Hematopoietic multipotent progenitor cell treated with erythropoietin and hydrocortisone succinate and interleukin-3 and kit ligand, for 17 days (in vitro differentiated cells): Measurements from ENCODE around the gene COMMD2.

Source experiments
- DNase-seq: peaks from one replicate; pipeline ENCODE4 v3.0.0-alpha.2; 2015; ENCODE audit warnings: low spot score

The COMMD2 gene

DNA sequence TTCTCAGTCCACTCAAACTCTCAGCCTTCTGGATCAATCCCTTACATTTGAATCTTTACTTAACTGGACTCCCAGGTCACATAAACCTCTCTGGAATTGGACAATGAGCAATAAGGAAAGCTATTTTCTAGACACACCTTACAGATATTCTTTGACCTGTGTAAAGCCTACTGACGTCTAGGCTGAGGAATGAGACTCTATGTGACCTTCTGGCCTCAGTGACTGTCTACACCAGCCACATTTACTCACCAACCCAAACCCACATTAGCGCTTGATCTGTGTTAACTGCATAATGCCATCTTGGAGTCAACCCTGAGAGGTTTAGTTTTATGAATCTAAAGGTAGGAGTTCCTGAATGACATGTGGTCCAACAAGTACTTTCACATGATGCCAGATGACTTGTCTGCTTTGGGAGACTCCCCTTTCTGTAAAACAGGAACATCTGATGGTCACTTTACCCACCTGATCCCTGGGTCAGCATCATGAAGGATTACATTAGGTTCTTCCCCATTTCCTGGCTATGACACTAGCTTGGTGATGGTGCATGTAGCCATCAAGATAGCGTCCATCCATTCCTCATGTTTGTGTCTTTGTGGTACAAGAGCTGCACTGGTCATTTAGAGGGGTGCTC lies 11.4 kb upstream of the COMMD2 start:
- DNase-seq = no peak

DNA sequence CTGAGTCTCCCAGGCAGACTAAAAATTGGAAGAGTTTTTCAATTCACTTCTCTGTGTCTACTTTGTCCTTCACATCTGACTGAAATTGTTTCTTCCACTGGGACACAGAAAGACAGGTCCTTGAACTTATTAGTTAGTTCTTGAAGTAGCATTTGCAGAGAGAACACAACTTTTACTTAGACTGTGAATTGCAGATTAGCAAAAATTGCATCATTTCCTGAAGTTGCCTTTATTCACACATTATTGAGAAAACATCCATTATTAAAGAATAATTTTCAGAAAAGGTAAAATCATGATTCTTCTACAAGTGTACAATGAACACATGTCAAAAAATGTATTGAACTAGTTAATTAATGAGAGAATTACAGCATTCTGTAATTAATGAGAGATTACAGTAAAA lies 1.4 kb upstream of the COMMD2 start:
- DNase-seq = no peak

DNA sequence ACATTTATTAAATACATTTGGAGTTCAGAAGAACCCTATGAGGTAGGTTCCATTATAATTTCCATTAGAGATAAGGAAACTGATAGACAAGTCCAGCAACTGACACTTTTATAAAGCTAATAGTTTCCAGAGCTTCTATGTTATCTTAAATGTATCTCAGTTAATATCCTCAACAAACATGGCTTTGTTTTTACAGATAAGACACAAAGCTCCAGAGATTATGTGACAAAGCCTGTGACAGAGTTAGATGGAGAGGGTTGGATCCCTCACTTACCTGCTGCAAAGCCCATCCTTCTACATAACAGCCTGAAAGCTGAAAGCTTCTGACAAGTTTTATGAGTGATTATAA lies 473 bp upstream of the COMMD2 start:
- no peak for DNase-seq

DNA sequence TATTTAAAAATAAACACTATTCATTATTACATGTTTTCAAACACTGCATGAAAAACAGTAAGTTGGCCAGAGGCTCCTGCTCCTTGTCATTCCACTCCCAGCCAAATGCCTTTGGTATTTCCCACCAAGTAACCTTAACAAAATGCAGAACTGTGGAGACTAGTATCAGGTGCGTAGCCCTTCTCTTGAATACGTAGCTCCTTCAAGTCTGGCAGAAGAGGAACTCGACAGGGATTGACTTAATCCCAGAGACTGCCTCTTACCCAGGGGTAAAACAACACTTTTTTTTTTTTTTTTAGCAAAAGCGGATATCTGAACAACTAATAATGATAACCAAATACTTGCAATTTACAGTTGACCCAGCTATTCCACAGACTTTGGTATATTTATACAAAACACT lies 738 bp downstream of the COMMD2 start:
- peak; percentile 8 for DNase-seq

DNA sequence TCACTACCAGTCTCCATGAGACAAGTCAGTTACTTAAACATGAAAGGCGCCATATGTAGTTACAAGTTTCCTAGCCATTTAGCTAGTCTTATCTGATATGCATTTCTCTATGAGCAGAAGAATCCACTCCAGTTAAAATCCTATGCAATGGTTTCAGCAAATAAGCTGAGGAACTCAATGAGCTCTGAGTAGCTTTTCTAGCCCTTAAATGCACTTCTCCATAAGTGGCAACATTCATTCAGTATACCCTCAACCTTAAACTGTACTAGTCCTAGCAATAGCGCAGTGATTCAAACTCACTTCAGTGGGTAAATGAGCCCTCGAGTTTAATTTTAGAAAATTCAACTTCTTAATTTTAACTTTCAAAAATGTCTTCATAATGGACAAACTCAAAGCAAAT lies 7.7 kb downstream of the COMMD2 start:
- DNase-seq = no peak

DNA sequence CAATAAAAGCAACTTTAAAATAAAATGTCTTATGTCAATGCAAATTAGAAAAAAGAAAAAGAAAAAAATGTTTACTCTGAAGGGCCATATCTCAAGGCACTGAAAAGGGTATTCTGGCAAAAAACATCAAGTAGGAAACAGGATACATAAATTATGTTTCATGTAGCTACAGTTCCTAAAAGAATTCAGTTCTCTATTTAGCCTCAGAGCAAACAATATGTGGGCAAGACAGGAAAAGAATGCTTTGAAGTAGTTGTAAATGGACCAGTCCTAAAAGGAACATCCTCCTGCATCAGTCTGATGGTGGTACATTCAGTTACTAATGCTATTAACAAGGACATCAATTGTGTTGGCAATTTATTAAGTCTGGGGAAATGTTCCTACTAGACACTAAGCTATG lies 8.1 kb downstream of the COMMD2 start:
- no peak for DNase-seq

DNA sequence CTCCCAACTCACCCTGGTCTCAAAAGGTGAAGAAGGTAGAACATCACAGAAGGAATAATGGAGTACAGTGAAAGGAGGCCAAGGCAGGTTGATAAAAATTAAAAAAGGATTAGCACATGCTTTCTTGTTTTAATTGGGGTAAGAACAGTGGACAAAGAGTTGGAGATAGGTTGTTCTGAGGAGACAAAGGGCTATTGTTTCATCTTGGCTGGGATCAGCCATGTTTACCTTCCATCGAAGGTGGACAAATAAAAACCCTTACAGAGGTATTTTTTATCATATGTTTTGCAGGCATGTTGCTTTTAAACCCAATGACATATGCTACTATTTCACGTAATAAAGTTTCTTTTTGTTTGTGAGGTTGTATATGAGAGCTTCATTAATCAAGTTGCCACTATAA lies 12.9 kb downstream of the COMMD2 start:
- DNase-seq = no peak

DNA sequence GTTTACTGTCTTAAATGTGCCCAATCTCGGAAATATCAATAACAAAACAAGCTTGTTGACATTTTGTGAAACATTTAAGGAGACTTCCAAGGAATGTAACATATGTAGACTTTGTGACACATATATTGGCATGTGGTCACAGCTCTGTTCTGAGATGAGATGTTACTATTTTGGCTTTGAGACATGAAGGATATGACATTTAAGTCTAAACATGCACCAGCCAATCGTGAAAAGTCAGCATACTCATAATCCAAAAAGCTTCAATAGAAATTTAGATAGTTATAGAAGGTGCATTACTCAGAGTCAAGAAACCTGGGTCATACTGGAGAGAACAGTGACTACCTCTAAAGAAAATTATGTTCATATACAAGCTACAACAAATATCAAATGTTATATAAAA lies 13.4 kb downstream of the COMMD2 start:
- no peak for DNase-seq

DNA sequence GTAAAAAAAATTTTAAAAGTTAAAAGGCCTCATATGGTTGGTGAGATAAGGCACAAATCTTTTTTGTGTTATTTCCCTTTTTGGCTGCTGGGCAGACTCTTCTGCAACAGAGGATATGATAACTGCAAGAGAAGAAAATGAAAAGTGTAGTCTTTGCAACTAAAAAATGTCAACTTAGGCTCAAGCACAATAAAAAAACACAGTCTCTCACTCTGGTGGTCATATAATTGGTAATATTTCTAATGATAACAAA lies 15.4 kb downstream of the COMMD2 start:
- no peak for DNase-seq

DNA sequence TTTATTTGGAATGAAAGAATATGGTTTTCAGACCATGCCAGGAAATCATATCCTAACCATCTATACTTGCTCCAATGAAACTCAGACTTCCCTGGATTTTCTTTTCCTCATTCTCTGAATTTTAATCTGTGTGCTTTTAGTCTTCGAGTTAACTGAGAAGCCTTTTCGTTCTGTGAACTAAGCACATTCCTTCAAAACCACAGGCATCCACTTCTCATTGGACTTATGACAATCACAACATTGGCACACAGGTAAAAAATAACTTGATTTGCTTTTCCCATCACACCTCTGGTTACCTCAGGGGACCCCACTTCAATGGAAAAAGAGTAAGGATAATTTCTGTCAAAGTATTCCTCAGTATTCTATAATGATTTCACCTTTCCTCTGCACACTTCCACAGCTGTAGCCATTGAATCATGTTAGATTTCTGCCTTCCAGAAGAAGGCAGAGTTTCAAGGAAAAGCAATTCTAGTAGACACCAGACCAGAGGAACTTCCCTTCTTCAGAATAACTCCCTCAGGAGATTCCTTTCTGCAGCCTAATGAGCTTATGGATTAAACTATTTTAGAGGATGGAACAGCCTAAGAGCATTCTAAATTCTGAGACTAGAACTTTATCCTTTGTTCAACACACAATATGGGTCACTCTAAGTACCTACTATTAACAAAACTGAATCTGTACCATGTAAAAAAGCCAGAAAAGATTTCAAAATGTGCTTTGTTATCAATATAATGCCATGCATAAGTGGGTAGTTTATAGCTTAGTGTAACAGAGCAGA lies 15.9 kb downstream of the COMMD2 start:
- DNase-seq = no peak

DNA sequence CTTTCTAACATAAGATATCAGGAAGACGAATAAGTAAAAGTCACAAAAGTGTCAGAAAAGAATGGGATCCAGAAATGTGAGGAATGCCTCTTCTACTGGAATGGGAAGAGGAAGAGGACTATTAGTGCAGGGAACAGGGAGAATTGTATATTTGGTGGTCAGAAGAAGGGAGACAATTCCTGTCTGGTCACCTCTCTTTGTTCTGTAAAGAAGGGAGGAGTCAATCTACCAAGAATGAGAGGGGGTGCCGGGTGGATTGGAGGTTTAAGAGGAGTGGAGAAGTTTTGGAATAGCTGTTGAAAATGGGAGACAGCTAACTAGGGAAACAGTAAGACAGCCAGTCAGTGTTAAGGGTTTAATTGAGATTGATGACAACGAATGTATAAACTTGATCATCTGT lies 20.1 kb downstream of the COMMD2 start:
- DNase-seq = no peak

DNA sequence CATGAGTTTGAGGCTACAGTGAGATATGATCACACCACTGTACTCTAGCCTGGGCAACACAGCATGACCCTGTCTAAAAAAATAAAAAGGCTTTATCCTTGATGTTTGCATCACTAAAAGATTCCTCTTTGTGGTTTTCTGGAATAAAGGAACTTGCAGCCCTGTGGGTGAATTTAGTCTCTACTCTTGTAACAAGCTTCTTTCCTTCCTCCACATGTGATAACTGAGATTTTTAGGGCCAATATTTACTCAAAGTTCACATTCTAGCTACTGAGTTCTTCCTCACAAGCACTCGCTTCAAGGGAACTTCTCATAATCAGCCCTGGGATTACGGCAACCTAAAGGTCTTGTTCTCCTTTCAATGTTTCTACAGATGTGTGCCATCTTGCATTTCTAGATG lies 24.6 kb downstream of the COMMD2 start:
- no peak for DNase-seq

DNA sequence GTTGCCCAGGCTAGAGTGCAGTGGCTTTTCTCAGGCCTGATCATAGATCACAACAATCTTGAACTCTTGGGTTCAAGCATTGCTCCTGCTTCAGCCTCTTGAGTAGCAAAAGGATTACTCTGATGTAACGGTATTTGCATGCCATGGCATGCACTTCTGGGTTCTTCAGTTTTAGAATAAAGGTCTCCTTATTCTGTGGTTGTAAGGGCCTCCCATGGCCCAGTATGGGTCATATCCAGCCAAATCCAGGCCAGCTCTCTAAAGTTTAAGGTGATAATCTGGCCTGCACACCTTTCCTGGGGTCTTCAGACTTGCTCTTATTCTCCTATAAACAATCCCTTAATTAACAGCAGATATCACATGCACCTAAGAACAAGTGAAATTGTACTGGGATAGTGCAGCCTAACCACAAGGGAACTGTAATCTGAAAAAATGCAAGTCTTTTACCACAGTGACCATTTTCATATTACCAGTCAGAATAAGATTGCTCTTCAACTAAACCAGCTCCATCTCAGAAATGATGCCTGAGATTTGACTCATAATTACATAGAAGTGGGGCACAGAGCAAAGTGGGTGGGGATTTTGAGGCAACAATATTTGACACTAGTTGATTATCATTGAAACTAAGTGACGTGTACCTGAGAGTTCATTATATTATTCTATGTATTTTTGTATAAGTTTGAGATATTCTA lies 25.4 kb downstream of the COMMD2 start:
- DNase-seq = no peak

DNA sequence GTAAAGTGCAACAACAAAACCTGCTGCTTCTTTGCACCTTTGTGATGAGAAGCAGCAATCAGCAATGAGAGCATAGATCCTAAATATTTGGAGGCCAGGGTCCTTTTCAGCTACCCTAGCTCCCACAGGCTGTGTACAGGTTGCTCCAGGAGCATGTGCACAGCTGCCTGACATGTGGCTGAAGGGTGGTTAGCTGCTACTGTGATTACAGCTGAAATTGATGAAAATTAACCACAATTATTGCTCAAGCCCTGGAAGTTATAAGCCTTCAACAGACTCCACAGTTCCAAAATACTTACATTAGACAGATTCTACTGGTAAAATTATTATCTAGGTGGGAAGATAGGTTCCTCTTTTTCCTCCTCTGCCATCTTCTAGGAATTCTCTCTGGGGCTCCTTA lies 28.5 kb downstream of the COMMD2 start:
- DNase-seq = no peak

DNA sequence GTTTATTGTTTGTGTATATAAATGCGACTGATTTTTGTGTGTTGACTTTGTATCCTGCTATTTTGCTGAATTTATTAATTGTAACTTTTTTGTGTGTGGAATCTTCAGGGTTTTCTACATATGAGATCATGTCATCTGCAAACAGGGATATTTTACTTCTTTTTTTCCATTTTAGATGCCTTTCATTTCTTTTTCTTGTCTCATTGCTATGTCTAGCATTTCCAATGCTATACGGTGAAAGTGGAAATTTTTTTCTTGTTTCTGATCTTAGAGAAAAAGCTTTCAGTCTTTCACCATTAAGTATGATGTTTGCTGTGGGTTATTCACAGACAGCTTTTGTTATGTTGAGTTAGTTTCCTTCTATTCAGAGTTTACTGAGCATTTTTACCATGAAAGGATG lies 31.4 kb downstream of the COMMD2 start:
- DNase-seq = no peak

DNA sequence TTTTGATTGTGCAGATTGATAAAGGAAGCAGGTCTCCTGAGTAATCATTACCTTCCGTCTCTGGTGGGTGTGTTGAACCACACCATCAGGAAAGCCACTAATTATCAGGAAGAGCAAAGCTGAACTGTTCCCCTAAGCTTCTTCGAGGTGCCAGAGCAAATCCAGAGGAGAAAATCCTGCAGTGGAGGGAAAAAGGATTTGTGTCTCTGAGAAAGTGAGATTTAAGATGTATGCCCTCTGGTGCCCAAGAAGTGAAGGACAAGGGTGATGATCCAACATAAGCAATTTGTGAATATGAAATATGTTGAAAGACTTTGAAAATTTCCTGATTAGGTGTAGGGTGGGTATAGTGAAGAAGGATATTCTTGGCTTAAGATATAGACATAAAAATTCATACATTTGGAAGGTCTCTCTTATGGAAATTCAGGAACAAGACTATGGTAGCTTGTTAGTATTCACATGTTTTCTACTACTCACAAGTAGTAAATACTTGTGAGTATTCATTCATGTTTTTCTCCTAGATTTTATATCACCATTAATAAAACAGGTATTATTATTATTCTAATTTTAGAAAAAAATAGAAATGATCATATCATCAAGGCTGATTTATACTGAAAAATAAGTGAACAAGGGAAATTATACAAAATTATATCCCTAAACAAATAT lies 34.8 kb downstream of the COMMD2 start:
- no peak for DNase-seq

DNA sequence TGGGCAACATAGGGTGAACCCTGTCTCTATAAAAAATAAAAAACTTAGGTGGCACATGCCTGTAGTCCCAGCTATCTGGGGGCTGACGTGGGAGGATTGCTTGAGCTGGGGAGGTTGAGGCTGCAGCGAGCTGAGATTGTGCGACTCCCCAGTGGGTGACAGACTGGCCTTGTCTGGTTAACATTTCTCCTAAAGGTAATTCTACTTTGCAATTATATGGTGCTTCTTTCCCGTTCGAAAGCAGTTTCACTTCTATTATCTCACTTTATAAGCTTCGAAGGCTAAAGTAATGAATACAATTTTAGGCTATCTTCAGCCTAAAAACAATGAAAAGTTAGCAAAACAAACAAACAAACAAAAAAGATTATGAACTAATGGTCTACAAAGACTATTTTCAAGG lies 35.3 kb downstream of the COMMD2 start:
- DNase-seq = no peak

DNA sequence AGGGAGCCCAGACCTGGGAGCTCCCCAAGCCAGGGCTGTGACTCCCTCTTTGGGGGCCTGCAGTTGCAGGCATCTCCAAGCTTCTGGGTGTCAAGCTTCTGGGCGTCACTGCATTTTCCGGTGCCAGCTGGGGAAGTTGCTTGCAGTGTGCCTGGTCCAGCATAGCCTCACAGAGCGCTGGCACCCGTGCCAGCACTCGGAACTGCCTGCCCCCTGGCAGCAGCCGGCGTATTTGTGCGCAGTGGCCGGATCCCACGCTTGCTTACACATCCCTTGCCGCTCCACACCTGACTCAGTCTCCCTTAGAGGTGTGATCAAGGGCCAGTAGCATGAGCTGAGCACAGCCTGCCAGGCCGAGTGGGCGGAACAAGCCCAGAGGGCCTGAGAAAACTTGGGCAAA lies 37.0 kb downstream of the COMMD2 start:
- DNase-seq = no peak

DNA sequence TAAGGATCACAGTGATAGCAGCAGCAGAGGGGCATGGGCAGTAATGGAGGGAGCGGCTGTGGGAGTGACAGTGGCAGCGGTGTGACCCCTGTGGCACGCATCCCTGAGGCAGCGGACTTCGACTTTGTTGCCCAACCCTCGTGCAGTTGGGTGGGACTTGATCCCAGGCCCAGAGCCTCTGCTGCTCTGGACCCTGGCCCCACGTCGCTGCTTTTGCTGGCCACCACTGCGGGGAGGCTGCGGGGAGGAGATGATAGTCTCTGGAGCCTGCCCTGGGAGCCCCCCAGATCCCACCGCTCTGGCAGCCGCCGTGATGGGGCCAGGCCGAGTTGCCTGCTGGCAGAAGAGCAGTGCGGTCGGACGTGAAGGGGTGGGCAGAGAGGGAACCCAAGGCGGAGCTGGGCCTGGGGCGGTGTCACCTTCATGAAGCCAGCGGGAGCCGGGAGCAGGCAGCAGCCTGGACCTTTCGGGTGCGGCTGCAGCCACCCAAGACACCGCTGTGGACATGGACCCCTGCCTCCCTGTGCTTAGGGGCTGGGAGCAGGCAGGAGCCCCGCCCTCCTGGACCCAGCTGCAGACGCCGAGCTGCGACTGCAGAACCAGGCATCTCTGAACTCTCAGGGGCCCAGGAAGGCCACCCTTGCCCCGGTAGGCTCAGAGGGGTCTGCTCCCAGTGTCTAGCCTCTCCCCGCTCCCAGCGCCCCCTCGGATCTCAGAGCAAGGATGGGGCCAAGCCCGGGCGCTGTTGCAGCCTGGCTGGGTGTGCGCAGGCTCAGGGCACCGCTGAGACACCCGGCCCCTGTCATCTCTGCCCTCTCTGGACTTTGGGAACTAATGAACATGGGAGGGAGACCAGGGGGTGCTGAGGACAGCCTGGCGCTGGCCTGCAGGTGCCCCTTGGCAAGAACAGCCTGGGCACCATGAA lies 38.3 kb downstream of the COMMD2 start:
- DNase-seq = no peak

DNA sequence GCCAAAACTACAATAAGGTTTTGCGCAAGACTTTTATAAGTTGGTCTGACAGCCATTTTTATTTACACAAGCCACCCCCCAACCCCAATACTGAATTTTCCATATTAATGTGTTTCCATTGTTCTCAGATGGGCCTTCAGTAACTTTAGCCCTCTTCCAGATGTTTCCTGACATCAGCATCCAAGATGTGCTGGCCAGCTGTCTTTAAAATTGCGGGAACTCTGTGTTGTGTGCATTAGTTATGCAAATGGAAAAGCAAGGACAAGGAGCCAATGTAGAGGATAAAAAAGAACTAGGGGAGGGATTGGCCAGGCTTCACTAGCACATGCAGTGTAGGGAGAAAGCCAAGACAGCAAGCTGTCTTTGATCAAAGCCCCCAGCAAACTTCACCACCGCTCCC lies 45.4 kb downstream of the COMMD2 start:
- DNase-seq = no peak

DNA sequence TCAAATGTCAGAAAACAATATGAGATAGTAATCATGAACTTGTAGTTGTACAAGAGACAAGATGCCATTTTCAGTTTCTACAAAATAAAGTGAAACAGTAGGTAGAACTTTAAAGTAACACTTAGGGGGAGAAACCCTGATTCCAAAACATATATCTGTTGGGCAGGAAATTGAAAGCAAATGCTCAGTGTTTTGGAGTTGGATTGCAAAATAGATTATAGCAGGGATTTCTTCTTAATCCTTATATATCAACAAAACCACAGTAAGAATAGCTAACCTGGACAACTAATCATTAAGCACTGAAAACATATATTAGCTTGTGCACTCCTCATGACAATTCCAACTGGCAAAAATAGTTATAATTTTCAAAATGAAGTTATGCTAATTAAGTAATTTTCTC lies 46.9 kb downstream of the COMMD2 start:
- no peak for DNase-seq

DNA sequence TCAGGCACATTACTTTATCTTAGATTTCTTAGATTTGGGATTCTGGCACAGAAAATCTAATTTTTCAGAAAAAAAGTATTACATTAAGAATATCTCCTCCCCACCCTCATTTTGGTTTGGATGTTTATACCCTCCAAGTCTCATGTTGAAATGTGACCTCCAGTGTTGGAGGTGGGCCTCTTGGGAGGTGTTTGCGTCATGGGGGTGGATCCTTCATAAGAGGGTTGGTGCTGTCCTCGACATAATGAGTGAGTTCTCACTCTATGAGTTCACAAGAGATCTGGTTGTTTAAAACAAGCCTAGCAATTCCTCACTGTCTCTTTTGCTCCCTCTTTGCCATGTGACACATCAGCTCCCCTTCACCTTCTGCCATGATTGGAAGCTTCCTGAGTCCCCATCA lies 48.8 kb downstream of the COMMD2 start:
- DNase-seq = no peak
